ENCODE measurements around the gene ECE2.

DNA sequence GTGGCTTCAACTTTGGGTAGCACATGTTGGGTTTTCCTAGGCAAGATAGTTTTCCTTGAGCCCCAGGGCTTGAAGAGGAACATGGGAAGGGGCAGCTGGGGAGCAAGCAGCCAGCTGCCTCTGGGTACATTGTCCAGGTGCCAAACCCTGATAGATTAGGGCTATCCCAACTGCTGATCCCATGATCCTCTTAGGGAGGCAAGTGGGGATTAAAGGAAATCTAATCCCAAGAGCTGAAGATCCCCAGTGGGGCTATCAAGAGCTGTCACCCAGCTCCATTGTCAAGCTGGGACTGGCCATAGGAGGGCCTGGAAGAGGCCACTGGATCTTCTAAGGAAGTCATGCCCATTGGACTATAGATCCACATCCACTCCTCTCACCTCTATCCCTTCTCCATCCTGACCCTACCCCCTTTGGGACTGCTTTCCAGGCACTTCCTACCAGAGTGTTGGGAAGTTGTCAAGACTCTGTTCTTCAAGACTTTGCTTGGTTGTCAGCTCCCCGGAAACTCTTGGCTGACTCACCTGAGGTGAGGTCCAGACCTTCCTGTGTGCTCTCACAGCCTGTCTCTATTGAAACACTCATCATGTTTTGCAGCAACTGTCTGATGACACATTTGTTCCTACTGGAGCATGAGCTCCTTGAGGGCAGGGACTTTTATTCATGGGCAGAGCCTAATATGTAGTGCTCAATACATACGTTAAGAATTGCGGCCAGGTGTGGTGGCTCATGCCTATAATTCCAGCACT is 20.4 kb upstream of the ECE2 start:
- TF ChIP-seq YY1 (IDR thresholded peaks at IDR 0.05; ENCODE audit: insufficient read depth, insufficient read length) (no peak), ZNF274 (IDR thresholded peaks at IDR 0.05; ENCODE audit: low read depth, low read length) (no peak)

Measured in NT2/D1 (cell line).